ENCODE data around the gene SETBP1.

- TF ChIP-seq, protein P1, sequence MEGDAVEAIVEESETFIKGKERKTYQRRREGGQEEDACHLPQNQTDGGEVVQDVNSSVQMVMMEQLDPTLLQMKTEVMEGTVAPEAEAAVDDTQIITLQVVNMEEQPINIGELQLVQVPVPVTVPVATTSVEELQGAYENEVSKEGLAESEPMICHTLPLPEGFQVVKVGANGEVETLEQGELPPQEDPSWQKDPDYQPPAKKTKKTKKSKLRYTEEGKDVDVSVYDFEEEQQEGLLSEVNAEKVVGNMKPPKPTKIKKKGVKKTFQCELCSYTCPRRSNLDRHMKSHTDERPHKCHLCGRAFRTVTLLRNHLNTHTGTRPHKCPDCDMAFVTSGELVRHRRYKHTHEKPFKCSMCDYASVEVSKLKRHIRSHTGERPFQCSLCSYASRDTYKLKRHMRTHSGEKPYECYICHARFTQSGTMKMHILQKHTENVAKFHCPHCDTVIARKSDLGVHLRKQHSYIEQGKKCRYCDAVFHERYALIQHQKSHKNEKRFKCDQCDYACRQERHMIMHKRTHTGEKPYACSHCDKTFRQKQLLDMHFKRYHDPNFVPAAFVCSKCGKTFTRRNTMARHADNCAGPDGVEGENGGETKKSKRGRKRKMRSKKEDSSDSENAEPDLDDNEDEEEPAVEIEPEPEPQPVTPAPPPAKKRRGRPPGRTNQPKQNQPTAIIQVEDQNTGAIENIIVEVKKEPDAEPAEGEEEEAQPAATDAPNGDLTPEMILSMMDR (IDR thresholded peaks at IDR 0.05; ENCODE audit: low read depth, low read length, poor library complexity, severe bottlenecking): no peak
- no peak for TF ChIP-seq EZH2phosphoT487 (IDR thresholded peaks at IDR 0.05; ENCODE audit: borderline replicate concordance, low read length)
These were observed 258.3 kb downstream of the SETBP1 start for GRCh38 chr18:44938720-44939665.
